ENCODE data around the gene MKNK1.

DNA sequence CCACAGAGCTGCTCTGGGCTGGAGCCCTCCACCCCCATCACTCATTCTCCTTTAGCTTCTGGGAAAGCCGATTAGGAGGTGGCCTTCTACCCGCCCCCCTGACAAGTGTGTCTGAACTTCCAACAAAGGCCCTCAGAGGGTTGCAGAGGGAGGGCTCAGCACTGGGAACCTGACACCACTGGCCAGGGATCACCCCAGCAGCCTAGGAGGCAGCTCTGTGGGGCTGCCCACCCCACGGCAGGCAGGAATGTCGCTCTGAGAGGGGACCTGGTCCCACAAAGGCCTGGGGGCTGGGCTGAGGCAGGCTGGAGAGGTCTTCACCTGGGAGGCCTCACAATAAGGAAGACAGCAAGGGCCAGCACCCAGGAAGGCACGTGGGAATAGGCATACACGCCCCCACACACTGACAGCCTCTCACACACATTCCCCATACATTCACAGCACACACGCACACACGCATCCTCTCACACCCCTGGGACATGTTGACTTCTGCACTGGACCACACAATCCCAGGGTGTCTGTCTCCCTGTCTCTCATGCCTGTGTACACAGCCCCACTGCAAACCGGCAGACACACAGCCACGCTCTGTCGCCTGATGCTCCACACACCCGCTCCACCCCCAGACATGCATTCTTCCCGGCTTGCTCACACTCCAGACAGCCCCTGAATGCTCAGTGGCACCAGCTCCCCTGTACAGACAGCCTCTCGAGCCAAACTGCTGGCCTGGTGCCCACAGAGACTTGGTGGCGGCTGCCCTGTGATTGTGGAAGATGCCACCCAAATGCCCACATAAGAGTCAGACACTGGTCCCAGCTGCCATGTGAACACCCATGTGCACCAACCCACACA lies 83.8 kb downstream of the MKNK1 start:
- TF ChIP-seq, protein P1, sequence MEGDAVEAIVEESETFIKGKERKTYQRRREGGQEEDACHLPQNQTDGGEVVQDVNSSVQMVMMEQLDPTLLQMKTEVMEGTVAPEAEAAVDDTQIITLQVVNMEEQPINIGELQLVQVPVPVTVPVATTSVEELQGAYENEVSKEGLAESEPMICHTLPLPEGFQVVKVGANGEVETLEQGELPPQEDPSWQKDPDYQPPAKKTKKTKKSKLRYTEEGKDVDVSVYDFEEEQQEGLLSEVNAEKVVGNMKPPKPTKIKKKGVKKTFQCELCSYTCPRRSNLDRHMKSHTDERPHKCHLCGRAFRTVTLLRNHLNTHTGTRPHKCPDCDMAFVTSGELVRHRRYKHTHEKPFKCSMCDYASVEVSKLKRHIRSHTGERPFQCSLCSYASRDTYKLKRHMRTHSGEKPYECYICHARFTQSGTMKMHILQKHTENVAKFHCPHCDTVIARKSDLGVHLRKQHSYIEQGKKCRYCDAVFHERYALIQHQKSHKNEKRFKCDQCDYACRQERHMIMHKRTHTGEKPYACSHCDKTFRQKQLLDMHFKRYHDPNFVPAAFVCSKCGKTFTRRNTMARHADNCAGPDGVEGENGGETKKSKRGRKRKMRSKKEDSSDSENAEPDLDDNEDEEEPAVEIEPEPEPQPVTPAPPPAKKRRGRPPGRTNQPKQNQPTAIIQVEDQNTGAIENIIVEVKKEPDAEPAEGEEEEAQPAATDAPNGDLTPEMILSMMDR (optimal IDR thresholded peaks at IDR 0.05 in 1 of 3, IDR thresholded peaks at IDR 0.05 in 1 of 3, conservative IDR thresholded peaks at IDR 0.05 in 1 of 3; ENCODE audit: extremely low read depth in 1 of 3, insufficient read depth in 2 of 3, low read length in 3 of 3): no peak
- TF ChIP-seq EZH2 (IDR thresholded peaks at IDR 0.05; ENCODE audit: low read length): no peak
